Stimulated activated CD8-positive, alpha-beta memory T cell treated with anti-CD3 and anti-CD28 coated beads, Interleukin-15, amount 100 ng/mL, for 4 hours (primary cell): ENCODE measurements around the gene TJP3.

Experiments
- DNase-seq, 2 donors: peaks; one replicate each; pipeline ENCODE4 v3.0.0-alpha.2; 2020; ENCODE audit warnings: low read depth in 2 of 2

The TJP3 gene

DNA sequence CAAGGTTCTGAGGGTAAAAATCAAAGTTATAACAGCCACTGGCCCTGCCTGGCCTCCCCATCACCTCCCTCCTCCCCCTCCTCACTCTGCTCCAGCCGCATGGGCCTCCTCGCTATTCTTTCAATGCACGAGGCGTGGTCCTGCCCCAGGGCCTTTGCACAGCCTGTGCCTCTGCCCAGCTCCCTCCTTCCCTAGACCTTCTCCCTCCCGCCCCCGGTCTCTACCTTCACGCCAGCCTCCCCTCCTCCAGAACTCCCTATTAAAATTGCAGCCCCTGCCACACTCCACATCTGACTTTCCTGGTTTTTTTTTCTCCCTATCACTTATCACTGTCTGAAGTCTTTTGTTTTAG lies 60.5 kb downstream of the TJP3 start:
- no peak for DNase-seq

DNA sequence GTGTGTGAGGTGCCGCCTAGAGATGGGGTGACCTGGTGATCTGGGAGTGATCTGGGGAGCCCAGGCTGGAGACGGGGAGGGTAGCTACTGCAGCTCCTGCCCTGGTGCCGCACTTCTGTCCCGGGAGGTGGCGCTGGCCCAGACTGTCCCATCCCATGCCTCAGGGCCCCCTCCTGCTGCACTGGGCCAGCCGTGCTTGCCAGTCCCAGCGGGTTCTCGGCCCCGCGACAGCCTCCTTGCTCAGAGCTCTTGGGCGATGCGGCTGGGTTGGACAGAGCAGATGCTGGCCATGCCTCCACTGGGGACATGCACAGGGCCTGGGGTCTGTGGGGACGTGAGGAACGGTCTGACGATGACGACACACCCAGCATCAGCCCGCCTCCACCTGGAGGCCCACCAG lies 61.3 kb downstream of the TJP3 start:
- no peak for DNase-seq

DNA sequence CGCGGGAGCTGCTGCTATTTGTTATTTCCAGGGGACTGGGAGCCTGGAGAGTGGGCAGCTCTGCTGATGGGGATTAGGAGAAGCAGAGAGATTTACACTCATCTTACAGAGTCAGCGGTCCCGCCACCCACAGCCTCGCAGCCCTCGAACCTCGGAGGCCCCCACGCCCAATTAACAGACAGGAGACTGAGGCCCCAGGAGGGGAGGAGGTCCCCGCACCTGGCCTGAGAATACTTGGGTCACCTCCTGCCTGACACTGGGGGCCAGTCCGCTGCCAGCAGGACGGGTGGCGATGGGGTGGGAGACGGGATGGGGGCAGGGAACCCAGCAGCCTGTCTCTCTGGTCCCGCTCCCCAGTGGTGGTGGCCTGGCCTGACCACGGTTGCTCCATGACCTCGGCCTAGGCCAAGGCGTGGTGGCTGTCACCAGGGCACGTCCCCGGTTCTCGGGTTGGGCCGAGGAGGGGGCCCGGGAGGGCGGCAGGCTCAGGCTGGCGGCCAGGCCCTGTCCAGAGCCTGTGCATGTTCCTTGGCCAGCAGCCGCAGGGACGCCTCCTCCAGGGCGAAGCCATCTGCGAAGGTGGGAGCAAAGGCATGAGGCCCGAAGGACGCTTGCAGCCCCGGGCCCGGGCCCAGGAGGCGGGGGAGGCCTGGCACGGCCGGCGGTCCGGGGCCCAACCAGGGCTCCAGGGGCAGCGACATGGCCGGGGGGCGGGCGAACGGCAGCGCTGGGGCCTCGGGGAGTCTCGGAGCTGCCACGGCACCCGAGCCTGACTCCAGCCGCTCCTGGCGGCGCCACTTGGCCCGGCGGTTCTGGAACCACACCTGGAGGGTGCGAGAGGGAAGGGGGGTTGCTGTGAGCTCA lies 62.2 kb downstream of the TJP3 start:
- DNase-seq: no peak

DNA sequence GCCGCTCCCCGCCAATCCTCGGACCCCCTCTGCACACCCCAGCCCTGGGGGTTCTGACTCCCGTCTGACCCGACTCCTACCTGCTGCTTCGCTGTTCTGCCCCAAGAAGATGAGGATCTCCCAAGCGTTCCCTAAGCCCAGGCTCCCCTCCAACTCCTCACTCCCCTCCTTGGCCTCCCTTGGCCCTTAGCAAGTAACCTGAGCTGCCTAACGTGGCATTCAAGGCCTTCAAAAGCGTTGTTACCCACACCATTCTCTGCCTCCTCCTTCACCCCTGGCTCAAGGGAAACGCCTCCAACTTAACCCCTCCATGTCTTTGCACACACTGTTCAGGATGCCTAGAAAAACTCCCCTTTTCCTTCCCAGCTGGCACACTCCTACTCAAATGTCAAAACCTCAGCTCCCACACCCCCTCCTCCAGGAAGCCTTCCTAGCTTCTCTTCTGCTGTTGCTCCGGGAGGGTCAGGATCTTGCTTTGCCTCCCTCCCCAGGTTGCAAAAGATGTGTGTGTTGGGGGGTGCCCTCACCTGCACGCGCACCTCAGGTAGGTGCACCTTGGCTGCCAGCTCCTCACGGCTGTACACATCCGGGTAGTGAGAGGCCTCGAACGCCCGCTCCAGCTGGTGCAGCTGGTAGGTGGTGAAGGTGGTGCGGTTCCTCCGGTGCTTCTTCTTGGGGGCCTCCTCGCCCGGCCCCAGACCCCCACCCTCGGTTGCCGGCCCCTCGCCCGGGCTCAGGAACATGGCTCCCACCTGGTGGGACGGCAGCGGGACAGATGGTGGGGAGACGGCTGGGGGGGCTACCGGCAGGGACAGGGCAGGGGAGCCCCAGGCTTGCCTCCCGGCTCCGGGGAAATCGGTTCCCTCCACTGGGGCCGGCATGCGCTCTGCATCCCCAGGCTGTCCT lies 63.1 kb downstream of the TJP3 start:
- DNase-seq: no peak

DNA sequence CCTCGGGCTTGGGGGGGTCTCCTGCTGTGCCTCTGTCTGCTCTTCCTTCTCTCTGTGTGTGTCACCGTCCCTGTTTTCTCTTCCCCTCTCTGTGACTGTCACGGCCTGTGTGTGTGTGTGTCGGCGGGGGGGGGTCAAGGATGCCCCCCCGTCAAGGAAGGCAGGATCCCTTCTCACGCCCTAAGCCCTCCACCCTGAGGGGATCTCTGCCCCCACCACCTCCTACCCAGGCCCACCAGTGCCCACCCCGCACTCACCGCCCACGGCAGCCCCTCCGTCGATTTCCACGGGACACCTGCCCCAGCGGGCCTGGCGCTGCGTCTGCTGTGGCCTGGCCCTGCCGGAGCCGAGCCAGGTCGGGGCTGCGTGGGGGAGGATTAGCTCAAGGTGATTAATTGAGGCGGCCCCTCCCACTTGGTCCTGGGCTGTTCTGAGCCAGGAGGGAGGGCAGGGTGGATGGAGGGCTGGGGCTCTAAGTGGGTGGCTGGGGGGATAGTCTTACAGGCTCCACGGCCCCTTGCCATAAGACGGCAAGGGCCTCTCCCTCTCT lies 63.8 kb downstream of the TJP3 start, which contains the start of gene RAX2:
RAX2 (minus strand) TSS at position 323 of the 550 bp plus-strand sequence. CDS start 486 bp downstream, outside the sequence.
- DNase-seq: no peak

DNA sequence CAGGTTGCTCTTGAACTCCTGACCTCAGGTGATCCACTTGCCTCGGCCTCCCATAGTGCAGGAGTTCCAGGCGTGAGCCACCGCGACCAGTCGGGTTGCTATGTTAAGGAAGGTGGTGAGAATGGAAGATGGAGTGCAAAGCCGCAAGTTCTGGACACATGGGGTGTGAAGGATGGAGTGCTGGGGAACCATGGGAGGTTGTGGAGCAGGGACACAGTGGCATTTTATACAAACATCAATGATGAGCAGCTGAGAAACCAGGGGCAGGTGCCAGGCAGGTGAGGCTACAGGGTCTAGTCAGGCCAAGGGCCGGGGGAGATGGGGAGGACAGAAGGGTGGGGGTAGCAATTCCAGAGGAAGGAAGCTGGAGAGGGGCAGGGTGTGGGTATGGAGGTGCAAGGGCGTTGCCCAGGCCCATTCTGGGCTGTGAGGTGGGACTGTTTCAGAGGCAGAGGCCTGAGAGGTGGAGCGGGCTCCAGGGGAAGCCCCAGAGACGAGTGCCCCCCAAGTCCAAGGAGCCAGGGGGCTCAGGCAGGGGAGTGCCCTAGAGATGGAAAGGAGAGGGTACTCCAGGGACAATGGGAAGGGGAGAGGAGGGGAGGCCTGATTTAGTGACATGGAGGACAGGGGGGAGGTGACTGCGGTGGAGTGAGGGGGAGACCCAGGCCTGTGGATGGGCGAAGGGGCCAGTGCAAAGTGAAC lies 65.8 kb downstream of the TJP3 start:
- no peak for DNase-seq

DNA sequence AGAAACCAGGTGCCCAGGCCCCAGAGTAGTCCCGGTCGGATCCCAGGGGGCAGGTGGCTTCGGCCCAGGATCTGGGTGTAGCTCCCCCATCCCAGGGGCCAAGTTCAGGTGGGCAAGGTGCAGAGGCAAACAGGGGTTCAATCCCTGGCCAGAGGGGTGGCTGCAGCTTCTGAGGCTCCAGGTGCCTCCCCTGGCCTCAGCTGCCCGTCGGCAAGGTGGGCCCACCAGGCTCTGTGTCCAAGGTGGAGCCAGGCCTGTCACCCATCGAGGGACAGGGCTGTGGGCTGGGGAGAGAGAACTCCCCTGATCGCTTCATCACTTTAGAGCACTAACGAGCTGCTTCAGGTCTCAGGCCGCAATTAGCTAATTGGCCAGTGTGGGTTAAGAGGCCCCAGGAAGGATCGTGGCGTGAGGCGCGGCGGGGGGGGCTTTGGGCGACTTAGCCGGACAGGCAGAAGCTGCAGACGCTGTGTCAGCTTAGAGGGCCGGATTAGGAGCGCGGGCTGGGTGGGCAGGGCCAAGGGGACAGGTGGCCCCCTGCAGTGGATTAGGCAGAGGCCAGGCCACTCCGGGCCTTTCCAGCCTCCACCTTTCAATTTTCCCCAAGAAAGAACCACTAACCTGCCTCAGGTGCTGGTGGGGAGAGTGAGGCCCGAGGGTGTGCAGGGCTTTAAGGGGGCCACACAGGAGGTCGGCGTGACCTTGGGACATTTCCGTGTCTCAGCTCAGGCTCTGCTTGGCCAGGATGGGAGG lies 66.6 kb downstream of the TJP3 start:
- DNase-seq: no peak

DNA sequence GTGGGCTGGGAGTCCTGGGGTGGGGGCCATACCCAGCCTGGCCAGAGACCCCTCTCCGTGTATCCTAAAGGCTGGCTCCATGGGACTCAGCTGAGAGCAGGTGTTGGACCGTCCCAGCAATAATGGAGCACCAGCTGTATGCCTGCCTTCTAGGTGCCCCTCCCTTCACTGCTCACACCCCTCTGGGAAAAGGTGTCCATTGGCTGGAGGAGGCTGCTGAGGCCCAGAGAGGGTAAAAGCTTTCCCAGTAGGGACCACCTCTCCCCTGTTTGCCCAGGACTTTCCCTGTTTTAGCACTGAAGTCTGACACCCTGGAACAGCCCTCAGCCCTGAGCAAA lies 67.2 kb downstream of the TJP3 start:
- no peak for DNase-seq

DNA sequence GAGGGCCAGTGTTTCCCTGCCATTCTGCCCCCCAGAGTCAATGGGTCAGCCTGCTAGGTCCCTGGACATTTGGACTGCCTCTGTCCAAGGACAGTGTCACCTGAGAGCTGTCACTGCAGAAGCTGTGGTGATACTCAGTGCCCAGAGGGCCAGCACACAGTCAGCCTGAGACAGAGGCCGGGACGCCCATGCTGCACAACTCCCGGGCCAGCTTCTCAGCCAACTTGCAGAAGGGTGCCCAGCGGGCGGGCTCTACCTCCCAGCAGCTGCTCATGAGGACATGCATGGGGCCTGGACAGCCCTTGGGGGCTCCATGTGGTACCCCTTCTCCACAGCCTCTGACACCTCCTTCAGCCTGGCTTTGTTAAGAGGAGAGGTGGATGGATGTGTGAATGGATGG lies 67.6 kb downstream of the TJP3 start:
- no peak for DNase-seq

DNA sequence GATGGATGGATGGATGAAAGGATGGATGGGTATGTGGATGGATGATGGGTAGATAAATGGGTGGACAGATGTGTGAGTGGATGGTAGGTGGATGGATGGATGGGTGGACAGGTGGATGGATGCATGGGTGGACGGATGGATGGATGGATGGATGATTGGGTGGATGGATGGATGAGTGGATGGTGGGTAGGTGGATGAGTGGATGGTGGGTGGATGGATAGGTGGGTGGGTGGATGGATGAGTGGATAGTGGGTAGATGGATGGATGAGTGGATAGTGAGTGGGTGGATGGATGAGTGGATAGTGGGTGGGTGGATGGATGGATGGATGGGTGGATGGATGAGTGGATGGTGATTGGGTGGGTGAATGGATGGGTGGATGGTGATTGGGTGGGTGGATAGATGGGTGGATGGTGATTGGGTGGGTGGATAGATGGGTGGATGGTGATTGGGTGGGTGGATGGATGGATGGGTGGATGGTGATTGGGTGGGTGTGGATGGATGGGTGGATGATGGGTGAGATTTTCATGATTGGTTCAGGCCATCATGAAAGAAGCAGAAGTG lies 68.4 kb downstream of the TJP3 start:
- DNase-seq: no peak

DNA sequence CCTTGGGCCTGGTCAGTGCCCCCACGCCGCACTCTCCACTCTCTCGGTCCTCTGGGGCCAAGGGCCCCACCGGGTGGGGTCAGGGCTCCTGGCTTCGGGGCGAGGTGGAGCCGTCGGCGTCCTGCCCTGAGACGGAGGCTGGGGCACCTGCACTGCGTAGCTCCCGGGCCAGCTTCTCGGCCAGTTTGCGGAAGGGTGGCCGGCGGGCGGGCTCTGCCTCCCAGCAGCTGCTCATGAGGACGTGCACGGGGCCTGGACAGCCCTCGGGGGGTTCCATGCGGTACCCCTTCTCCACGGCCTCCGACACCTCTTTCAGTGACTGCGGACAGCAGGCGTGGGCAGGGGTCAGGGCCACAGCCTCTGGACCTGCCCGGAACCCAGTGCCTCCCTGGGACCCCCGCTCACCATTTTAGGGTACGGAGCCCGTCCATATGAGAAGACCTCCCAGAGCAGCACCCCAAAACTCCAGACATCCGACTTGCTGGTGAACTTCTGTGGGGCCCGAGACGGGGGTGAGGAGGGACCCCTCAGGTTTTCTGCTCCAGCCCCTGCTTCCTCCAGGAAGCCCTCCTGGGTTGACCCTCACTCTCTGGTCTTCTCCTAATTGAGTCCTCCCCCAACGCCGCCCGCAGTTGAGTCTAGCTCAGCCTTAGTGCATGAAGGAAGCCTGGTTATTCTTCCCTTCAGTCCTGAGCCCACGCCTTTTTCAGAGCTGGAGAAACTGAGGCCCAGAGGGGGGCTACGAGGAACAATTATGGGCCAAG lies 70.1 kb downstream of the TJP3 start:
- no peak for DNase-seq

DNA sequence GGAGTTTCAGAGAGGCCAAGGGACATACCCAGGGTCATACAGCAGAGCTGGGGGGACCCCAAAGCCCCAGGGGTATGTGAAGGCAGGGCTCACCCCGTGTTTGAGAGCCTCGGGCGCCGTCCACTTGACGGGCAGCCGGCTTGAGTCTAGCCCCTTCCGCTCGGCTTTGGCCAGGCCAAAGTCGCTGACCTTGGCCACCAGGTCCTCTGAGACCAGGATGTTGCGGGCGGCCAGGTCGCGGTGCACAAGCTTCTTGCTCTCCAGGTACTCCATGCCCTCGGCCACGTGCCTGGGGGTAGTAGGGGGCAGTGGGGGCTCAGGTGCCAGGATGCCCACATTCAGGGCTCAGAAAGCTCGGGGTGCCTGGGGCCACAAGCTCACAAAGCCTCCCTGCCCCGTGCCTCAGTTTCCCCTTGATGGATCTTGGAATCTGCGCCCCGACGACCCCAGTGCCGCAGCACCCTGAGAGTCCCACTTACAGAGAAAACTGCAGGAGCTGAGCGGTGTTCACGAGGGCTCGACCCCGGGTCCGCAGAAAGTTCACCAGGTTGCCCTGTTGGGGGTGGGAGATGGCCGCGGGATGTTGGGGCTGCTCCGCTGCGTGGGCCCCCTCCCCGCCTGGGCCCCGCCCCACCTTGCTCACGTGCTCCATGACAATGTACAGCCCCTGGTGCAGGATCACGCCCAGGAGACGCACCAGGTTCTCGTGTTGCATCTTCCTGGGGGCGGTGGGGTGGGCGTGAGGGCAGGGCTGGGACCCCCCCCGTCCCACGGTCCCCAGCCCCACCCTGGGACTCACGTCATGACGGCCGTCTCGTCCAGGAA lies 70.9 kb downstream of the TJP3 start:
- no peak for DNase-seq

DNA sequence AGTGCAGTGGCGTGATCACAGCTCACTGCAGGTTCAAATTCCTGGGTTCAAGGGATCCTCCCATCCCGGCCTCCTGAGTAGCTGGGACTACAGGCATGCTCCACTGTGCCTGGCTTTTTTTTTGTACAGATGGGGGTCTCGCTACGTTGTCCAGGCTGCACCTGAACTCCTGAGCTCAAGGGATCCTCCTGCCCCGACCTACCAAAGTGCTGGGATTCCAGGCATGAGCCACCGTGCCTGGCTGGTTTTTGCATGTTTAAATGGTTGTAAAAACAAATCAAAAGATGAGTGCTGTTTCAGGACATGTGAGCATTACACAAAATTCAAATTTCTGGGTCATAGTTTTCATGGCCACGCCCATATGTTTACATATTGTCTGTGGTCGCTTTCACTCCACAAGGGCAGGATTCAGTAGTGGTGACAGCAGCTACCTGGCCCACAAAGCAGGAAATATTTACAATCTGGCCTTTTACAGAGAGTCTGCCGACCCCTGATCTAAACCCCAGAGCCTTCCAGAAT lies 72.7 kb downstream of the TJP3 start:
- no peak for DNase-seq

DNA sequence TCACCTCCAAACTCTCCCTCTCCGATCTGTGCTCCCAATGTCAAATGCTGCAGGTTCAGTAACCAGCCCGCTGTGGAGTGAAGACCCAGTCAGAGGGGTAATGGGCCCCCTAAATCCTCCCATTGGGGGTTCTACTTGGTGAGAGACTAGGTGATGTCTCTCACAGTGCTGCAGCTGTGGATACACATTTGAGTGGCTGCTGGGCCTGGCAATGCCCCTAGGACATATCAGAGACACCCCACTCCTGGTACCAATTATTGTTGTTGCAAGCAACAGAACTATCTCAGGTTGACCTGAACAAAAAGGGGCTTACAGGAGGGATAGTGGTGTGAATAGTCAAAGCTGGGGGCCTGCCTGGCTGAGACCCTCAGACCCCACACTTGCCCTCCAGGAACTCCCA lies 73.4 kb downstream of the TJP3 start:
- no peak for DNase-seq

DNA sequence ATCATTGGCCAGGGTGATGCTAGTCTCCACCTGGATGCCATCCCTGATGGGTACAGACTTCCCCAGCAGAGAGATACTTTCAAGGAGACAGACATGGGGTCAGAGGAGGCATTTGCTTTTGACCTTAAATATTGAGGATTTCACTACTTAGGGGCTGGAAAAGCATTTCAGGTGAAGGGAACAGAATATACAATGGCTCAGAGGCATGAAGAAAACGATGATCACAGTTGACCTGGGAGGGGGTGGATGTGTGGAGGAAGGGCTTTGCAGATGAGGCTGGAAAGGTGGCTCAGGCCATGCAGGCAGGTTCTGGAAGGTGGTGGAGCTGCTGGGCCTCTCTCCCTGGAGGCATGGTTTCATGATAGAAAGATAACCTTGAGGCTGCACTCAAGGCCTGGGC lies 74.1 kb downstream of the TJP3 start:
- DNase-seq: no peak

DNA sequence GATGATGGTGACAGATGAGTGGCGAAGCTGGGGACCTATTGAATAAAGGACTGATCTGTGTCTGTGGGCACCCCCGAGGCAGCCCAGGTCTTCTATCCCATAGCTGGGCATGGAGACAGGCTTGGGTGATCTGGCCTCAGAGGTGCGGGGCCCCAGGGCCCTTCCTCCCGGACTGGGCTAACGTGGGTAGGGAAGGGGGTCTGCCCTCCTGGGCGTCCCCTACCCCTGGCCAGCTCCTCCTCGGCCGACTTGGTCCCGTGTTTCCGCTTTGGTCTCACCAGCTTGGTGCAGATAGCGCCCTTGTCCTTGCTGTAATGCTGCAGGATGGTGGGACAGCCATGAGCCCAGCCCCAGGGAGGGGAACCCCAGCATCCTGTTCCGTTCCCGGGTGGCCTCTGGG lies 74.7 kb downstream of the TJP3 start:
- no peak for DNase-seq

DNA sequence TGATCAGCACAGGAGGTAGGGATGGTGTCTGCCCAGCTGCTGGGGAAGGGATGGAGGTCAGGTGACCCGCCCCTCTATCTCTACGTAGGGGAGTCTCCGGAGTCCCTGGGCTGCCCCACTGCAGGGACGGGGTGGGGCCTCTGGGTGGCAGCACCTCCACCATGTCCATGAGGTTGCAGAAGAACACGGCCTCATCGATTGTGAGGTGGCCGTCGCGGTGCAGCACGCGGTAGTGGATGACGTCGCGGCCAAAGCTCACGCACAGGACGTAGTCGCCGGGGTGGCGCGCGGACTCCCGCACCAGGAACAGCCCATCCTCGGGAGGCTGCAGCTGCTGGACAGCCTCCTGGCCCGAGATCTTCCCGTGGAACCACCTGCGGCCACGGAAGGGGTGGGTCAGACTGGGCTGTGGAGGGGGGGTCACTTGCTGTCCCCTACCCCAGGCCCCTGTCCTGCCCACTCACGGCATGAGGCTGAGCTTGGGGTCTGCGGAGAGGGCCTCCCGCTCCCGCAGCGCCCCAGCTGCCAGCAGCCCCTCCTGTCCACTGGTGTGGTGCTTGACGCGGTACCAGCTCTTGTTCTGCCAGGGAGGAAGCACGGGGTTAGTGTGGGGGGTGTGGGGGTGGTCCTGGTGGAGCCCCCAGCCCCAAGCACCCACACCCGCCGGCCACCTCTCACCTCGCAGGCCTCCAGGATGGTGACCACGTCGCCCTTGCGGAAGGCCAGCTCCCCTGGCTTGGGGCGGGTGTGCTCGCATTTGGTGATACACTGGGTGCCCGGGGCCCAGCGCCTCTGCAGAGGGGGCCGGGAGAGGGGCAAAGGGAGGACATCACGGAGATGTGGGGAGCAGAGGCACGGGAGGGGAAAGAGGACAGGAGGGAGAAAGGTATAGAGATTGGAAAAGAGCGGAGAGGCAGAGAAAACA lies 75.7 kb downstream of the TJP3 start:
- DNase-seq: no peak
